GM23338 (cell line): ENCODE measurements around the gene ADM2. TPM values are rescaled to one million over a fixed set of nuclear protein-coding genes. Genes with fewer than 3 reads are reported as not detected.

ENCODE experiments used
- ATAC-seq: fragments of 200-7000 bp; cut with Tn5 transposase; 3 replicates; pipeline ENCODE4 v1.9.1; 2020
- DNase-seq: peaks from one replicate; pipeline ENCODE4 v3.0.0-alpha.2; 2015; ENCODE audit warnings: low spot score
- H2AFZ ChIP-seq: fragments of 200-600 bp; sonication (generic); 2 replicates; pipeline ENCODE4 v1.8.0; 2016; ENCODE audit warnings: antibody characterized with exemption, mild to moderate bottlenecking, moderate library complexity
- H3F3A ChIP-seq: fragments of 200-600 bp; sonication (generic); replicated peaks from 2 replicates; pipeline ENCODE4 v1.8.0; 2017; ENCODE audit warnings: antibody characterized with exemption, mixed run types, low read depth
- H3K27ac ChIP-seq: fragments of 200-600 bp; sonication (generic); 2 replicates; pipeline ENCODE4 v1.6.1; 2016; ENCODE audit warnings: low read depth
- H3K27me3 ChIP-seq: fragments of 200-600 bp; sonication (generic); 2 replicates; pipeline ENCODE4 v1.8.0; 2016; ENCODE audit warnings: mild to moderate bottlenecking, mixed run types, moderate library complexity; ENCODE audit not compliant: insufficient read depth
- H3K36me3 ChIP-seq: fragments of 200-600 bp; sonication (generic); 2 replicates; pipeline ENCODE4 v1.8.0; 2016; ENCODE audit warnings: mild to moderate bottlenecking; ENCODE audit not compliant: insufficient read depth
- H3K4me1 ChIP-seq: fragments of 200-600 bp; sonication (generic); 2 replicates; pipeline ENCODE4 v1.8.0; 2016; ENCODE audit warnings: mild to moderate bottlenecking, moderate library complexity; ENCODE audit not compliant: insufficient read depth
- H3K4me2 ChIP-seq: fragments of 200-600 bp; sonication (generic); 2 replicates; pipeline ENCODE4 v1.7.1; 2017; ENCODE audit warnings: mixed run types
- H3K4me3 ChIP-seq: fragments of 200-600 bp; sonication (generic); 2 replicates; pipeline ENCODE4 v1.6.1; 2016; ENCODE audit warnings: mixed run types
- H3K79me2 ChIP-seq: fragments of 200-600 bp; sonication (generic); replicated peaks from 2 replicates; pipeline ENCODE4 v1.8.0; 2017; ENCODE audit warnings: mild to moderate bottlenecking; ENCODE audit not compliant: insufficient read depth
- H3K9me2 ChIP-seq: fragments of 200-600 bp; sonication (generic); 2 replicates; pipeline ENCODE4 v1.8.0; 2017; ENCODE audit not compliant: insufficient read depth
- H4K20me1 ChIP-seq: fragments of 200-600 bp; sonication (generic); replicated peaks from 2 replicates; pipeline ENCODE4 v1.8.0; 2017; ENCODE audit warnings: mild to moderate bottlenecking; ENCODE audit not compliant: insufficient read depth
- H3K27ac Mint-ChIP-seq: 2 replicates; pipeline ENCODE4 v1.8.0; 2020; ENCODE audit warnings: inconsistent platforms, mild to moderate bottlenecking, moderate library complexity, mixed read lengths
- H3K27me3 Mint-ChIP-seq: 3 replicates; pipeline ENCODE4 v1.8.0; 2022; ENCODE audit warnings: low read depth, mild to moderate bottlenecking, moderate library complexity, mixed read lengths, inconsistent platforms; ENCODE audit not compliant: insufficient read depth, poor library complexity
- H3K36me3 Mint-ChIP-seq: 3 replicates; pipeline ENCODE4 v1.8.0; 2021; ENCODE audit warnings: low read depth, mild to moderate bottlenecking, inconsistent platforms, moderate library complexity, mixed read lengths
- H3K4me1 Mint-ChIP-seq: 3 replicates; pipeline ENCODE4 v1.8.0; 2020; ENCODE audit warnings: mild to moderate bottlenecking, inconsistent platforms, mixed read lengths
- H3K4me3 Mint-ChIP-seq: 3 replicates; pipeline ENCODE4 v1.8.0; 2021; ENCODE audit warnings: moderate library complexity, mild to moderate bottlenecking, inconsistent platforms, mixed read lengths
- H3K9me3 Mint-ChIP-seq: 3 replicates; pipeline ENCODE4 v1.8.0; 2020; ENCODE audit warnings: moderate library complexity, mild to moderate bottlenecking, inconsistent platforms, mixed read lengths
- CREB1 ChIP-seq: fragments of 250-450 bp; sonication (Bioruptor Pico); IDR thresholded peaks from 2 replicates; pipeline ENCODE4 v1.5.0; 2020; ENCODE audit warnings: low read depth, mild to moderate bottlenecking, moderate library complexity
- EZH2phosphoT487 ChIP-seq: fragments of 200-600 bp; sonication (generic); IDR thresholded peaks from one replicate; pipeline ENCODE4 v1.8.1; 2018; ENCODE audit warnings: antibody characterized with exemption; ENCODE audit not compliant: unreplicated experiment
- JUNB ChIP-seq: IDR thresholded peaks from one replicate; pipeline ENCODE4 v1.6.1; 2016; ENCODE audit warnings: antibody characterized with exemption; ENCODE audit not compliant: unreplicated experiment
- NANOG ChIP-seq: IDR thresholded peaks from 2 replicates; pipeline ENCODE4 v1.6.1; 2016; ENCODE audit warnings: antibody characterized with exemption, borderline replicate concordance
- POLR2AphosphoS5 ChIP-seq: IDR thresholded peaks from 2 replicates; pipeline ENCODE4 v1.6.1; 2016; ENCODE audit warnings: antibody characterized with exemption, low read depth
- STAT1 ChIP-seq: IDR thresholded peaks from one replicate; pipeline ENCODE4 v1.6.1; 2016; ENCODE audit warnings: antibody characterized with exemption; ENCODE audit not compliant: unreplicated experiment
- ZNF114 ChIP-seq: fragments of 250-450 bp; sonication (Bioruptor Pico); IDR thresholded peaks from 2 replicates; pipeline ENCODE4 v1.5.0; 2020; ENCODE audit warnings: mild to moderate bottlenecking, moderate library complexity
- ZNF331 ChIP-seq: fragments of 250-450 bp; sonication (Bioruptor Pico); IDR thresholded peaks from 2 replicates; pipeline ENCODE4 v1.5.0; 2020; ENCODE audit warnings: low read depth, mild to moderate bottlenecking, moderate library complexity
- polyA plus RNA-seq: library from polyadenylated mRNA; unstranded; fragments of >200 nt; fragmentation: Nextera tagmentation; extraction: Ambion mirVana; gene quantifications from 2 replicates; pipeline ENCODE4 v1.2.1, GENCODE V29; 2016
- total RNA-seq: library from RNA; depleted of rRNA; stranded (reverse); fragments of >200 nt; shearing (Covaris generic); gene quantifications from 2 replicates; pipeline ENCODE4 v1.2.3, GENCODE V29; 2014
- TF ChIP-seq, protein P1 (sequence below): fragments of 250-450 bp; sonication (Bioruptor Pico); IDR thresholded peaks from 2 replicates; pipeline ENCODE4 v1.5.0; 2020; ENCODE audit warnings: mild to moderate bottlenecking, moderate library complexity
- TF ChIP-seq, protein P2 (sequence below), 2 experiments: fragments of 200-600 bp in 1 of 2; sonication (generic) in 1 of 2; conservative IDR thresholded peaks; 2 replicates each; pipeline versions ENCODE4 v1.5.1 to v1.6.1; 2016 to 2017; ENCODE audit warnings: antibody characterized with exemption in 2 of 2, low read depth in 2 of 2, mild to moderate bottlenecking in 2 of 2, moderate library complexity in 1 of 2
- TF ChIP-seq, protein P3 (sequence below): IDR thresholded peaks from 2 replicates; pipeline ENCODE4 v1.6.1; 2016; ENCODE audit warnings: antibody characterized with exemption

Gene ADM2
- total and polyA plus RNA-seq, 2 experiments from 2014 or later, result 3.3 to 7.1 TPM

DNA sequence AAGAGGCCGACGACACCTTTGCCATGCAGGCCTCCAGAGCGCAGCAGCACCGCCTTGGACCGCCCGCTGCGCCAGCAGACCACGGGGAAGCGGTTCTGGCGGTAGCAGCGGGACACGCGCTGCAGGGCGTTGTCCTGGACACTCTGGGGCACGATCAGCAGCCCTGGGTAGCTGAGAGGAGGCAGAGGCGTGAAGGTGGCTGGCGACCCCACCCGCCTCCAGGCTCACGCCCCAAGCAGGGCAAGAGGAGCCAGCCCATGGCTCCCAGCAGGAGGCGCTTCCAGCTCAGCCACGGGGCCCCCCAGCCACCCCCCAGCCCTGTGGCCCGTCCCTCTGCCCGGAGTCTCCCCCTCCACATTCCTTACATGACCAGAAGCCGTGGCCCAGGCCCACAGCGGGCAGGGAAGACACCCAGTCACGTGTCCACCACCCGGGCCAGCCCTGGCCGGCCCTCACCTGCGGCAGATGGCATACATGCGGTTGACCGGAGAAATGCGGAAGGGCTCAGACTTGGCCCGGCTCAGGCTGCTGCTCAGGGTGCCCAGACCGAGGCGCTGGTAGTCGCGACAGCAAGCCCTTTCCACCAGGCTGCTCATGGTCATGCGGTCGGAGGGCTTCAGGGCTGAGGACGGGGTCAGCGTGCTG lies 21.7 kb upstream of the ADM2 start:
- H3K4me3 ChIP-seq, result no peak overlapping the region
- no peak overlapping the region for H3K27ac Mint-ChIP-seq
- peaks cover 10% of the 10 kb centered on the region for H3K27me3 Mint-ChIP-seq
- peaks cover 48% of the 10 kb centered on the region for H3K36me3 Mint-ChIP-seq
- no peaks in the 10 kb centered on the region for H3K27me3 ChIP-seq
- no peaks in the 10 kb centered on the region for H3K9me3 Mint-ChIP-seq
- no peaks in the 10 kb centered on the region for H3K79me2 ChIP-seq
- H3K36me3 ChIP-seq, result no peaks in the 10 kb centered on the region
- H4K20me1 ChIP-seq, result peaks cover 6% of the 10 kb centered on the region
- ATAC-seq (no peak), DNase-seq (no peak)
- no peak overlapping the region for H3K4me2 ChIP-seq
- no peak overlapping the region for H2AFZ ChIP-seq
- H3K4me3 Mint-ChIP-seq, result no peak overlapping the region
- H3K4me1 ChIP-seq, result no peaks in the 10 kb centered on the region
- TF ChIP-seq, protein P1, sequence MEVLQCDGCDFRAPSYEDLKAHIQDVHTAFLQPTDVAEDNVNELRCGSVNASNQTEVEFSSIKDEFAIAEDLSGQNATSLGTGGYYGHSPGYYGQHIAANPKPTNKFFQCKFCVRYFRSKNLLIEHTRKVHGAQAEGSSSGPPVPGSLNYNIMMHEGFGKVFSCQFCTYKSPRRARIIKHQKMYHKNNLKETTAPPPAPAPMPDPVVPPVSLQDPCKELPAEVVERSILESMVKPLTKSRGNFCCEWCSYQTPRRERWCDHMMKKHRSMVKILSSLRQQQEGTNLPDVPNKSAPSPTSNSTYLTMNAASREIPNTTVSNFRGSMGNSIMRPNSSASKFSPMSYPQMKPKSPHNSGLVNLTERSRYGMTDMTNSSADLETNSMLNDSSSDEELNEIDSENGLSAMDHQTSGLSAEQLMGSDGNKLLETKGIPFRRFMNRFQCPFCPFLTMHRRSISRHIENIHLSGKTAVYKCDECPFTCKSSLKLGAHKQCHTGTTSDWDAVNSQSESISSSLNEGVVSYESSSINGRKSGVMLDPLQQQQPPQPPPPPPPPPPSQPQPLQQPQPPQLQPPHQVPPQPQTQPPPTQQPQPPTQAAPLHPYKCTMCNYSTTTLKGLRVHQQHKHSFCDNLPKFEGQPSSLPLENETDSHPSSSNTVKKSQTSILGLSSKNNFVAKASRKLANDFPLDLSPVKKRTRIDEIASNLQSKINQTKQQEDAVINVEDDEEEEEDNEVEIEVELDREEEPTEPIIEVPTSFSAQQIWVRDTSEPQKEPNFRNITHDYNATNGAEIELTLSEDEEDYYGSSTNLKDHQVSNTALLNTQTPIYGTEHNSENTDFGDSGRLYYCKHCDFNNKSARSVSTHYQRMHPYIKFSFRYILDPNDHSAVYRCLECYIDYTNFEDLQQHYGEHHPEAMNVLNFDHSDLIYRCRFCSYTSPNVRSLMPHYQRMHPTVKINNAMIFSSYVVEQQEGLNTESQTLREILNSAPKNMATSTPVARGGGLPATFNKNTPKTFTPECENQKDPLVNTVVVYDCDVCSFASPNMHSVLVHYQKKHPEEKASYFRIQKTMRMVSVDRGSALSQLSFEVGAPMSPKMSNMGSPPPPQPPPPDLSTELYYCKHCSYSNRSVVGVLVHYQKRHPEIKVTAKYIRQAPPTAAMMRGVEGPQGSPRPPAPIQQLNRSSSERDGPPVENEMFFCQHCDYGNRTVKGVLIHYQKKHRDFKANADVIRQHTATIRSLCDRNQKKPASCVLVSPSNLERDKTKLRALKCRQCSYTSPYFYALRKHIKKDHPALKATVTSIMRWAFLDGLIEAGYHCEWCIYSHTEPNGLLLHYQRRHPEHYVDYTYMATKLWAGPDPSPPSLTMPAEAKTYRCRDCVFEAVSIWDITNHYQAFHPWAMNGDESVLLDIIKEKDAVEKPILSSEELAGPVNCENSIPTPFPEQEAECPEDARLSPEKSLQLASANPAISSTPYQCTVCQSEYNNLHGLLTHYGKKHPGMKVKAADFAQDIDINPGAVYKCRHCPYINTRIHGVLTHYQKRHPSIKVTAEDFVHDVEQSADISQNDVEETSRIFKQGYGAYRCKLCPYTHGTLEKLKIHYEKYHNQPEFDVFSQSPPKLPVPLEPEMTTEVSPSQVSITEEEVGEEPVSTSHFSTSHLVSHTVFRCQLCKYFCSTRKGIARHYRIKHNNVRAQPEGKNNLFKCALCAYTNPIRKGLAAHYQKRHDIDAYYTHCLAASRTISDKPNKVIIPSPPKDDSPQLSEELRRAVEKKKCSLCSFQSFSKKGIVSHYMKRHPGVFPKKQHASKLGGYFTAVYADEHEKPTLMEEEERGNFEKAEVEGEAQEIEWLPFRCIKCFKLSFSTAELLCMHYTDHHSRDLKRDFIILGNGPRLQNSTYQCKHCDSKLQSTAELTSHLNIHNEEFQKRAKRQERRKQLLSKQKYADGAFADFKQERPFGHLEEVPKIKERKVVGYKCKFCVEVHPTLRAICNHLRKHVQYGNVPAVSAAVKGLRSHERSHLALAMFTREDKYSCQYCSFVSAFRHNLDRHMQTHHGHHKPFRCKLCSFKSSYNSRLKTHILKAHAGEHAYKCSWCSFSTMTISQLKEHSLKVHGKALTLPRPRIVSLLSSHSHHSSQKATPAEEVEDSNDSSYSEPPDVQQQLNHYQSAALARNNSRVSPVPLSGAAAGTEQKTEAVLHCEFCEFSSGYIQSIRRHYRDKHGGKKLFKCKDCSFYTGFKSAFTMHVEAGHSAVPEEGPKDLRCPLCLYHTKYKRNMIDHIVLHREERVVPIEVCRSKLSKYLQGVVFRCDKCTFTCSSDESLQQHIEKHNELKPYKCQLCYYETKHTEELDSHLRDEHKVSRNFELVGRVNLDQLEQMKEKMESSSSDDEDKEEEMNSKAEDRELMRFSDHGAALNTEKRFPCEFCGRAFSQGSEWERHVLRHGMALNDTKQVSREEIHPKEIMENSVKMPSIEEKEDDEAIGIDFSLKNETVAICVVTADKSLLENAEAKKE (CRISPR knock-in tag), result no peak
- no peak for TF ChIP-seq STAT1
- TF ChIP-seq CREB1 (CRISPR knock-in tag), result no peak
- TF ChIP-seq NANOG, result no peak
- no peak for TF ChIP-seq ZNF331 (CRISPR knock-in tag)
- TF ChIP-seq ZNF114, result no peak
- TF ChIP-seq, protein P2, sequence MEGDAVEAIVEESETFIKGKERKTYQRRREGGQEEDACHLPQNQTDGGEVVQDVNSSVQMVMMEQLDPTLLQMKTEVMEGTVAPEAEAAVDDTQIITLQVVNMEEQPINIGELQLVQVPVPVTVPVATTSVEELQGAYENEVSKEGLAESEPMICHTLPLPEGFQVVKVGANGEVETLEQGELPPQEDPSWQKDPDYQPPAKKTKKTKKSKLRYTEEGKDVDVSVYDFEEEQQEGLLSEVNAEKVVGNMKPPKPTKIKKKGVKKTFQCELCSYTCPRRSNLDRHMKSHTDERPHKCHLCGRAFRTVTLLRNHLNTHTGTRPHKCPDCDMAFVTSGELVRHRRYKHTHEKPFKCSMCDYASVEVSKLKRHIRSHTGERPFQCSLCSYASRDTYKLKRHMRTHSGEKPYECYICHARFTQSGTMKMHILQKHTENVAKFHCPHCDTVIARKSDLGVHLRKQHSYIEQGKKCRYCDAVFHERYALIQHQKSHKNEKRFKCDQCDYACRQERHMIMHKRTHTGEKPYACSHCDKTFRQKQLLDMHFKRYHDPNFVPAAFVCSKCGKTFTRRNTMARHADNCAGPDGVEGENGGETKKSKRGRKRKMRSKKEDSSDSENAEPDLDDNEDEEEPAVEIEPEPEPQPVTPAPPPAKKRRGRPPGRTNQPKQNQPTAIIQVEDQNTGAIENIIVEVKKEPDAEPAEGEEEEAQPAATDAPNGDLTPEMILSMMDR (conservative IDR thresholded peaks at IDR 0.05; ENCODE audit: low read depth in 2 of 2), result no peak
- TF ChIP-seq EZH2phosphoT487, result no peak
- no peak for TF ChIP-seq POLR2AphosphoS5
- no peak for TF ChIP-seq JUNB
- TF ChIP-seq, protein P3, sequence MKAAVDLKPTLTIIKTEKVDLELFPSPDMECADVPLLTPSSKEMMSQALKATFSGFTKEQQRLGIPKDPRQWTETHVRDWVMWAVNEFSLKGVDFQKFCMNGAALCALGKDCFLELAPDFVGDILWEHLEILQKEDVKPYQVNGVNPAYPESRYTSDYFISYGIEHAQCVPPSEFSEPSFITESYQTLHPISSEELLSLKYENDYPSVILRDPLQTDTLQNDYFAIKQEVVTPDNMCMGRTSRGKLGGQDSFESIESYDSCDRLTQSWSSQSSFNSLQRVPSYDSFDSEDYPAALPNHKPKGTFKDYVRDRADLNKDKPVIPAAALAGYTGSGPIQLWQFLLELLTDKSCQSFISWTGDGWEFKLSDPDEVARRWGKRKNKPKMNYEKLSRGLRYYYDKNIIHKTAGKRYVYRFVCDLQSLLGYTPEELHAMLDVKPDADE, result no peak
- H3K27ac ChIP-seq, result no peak overlapping the region
- H3K4me1 Mint-ChIP-seq, result no peaks in the 10 kb centered on the region; the same call in 2 of the 3 replicates
- H3K9me2 ChIP-seq, result no peaks in the 10 kb centered on the region
- 0 out of 2 replicates have a peak, but pooled peaks cover 3% of the 10 kb centered on the region for H3F3A ChIP-seq
